ENCODE results near the gene SHB. TPM values are rescaled to one million over a fixed set of nuclear protein-coding genes. Genes with fewer than 3 reads are reported as not detected.
"Not testable (repeated sequence)": the region's sequence is repeated elsewhere in the genome, so short reads cannot be mapped to it uniquely, and the experiment has no call there.

Gene SHB
- total RNA-seq, 6 experiments from 2014 or later = 12.0 to 43.1 (median 21.9) TPM

GRCh38 chr9:37897665-37898064 is 171.4 kb downstream of the SHB start:
- no peak for DNase-seq
- no peak for ATAC-seq
- Histone ChIP-seq H3K27ac (no peak overlapping the region), H3K36me3 (peaks cover 0 to 32% (median 5%) of the 10 kb centered on the region in 4 donors), H3K4me3 (no peak overlapping the region), H3K27me3 (no peaks in the 10 kb centered on the region), H3K9me3 (no peaks in the 10 kb centered on the region), H3K4me1 (peaks cover 0 to 2% (median 0%) of the 10 kb centered on the region in 4 donors)
- no peak for TF ChIP-seq CTCF (IDR thresholded peaks at IDR 0.05)
- no peak for TF ChIP-seq POLR2A (IDR thresholded peaks at IDR 0.05)
- intact Hi-C loops (cut with DNase I) = no loop called here
- 43% methylated on average over 2 of the region's 2 CpGs for WGBS (ENCODE audit: insufficient coverage, low coverage, low lambda C conversion rate, missing lambda C conversion rate)

- H3K4me1 ChIP-seq = no peaks in the 10 kb centered on the region
- 79% methylated on average over 8 of the region's 8 CpGs for WGBS (ENCODE audit: insufficient coverage, low coverage, low lambda C conversion rate, missing lambda C conversion rate)
- no peaks in the 10 kb centered on the region for H3K27me3 ChIP-seq
- H3K4me3 ChIP-seq = no peak overlapping the region
- TF ChIP-seq CTCF (IDR thresholded peaks at IDR 0.05) (no peak), POLR2A (IDR thresholded peaks at IDR 0.05) (no peak)
- no peak for ATAC-seq
- DNase-seq = no peak
- no peak overlapping the region for H3K27ac ChIP-seq
- no peaks in the 10 kb centered on the region for H3K9me3 ChIP-seq
- intact Hi-C loops (cut with DNase I) = no loop called here
- H3K36me3 ChIP-seq = peaks cover 0 to 15% (median under 1%) of the 10 kb centered on the region in 4 donors
Observed at GRCh38 chr9:37892063-37892462, 177.0 kb downstream of the SHB start.

GRCh38 chr9:37891042-37891441 is 178.0 kb downstream of the SHB start:
- H3K4me1 ChIP-seq; intact Hi-C loops (cut with DNase I); H3K4me3 ChIP-seq; H3K27ac ChIP-seq; DNase-seq; H3K9me3 ChIP-seq; H3K36me3 ChIP-seq; ATAC-seq; H3K27me3 ChIP-seq: not testable (repeated sequence)
- WGBS (ENCODE audit: insufficient coverage, low coverage, low lambda C conversion rate, missing lambda C conversion rate) = 100% methylated on average over 1 of the region's 17 CpGs

- Histone ChIP-seq H3K4me1 (no peaks in the 10 kb centered on the region), H3K36me3 (peaks cover 0 to 7% (median 0%) of the 10 kb centered on the region in 4 donors), H3K27ac (no peak overlapping the region), H3K9me3 (no peaks in the 10 kb centered on the region), H3K27me3 (no peaks in the 10 kb centered on the region), H3K4me3 (no peak overlapping the region)
- ATAC-seq = no peak
- intact Hi-C loops (cut with DNase I) = no loop called here
- no peak for TF ChIP-seq POLR2A (IDR thresholded peaks at IDR 0.05)
- no peak for TF ChIP-seq CTCF (IDR thresholded peaks at IDR 0.05)
- no peak for DNase-seq
Observed at GRCh38 chr9:37889536-37889935, 179.5 kb downstream of the SHB start.

GRCh38 chr9:37887977-37888583 is 180.9 kb downstream of the SHB start:
- intact Hi-C loops (cut with DNase I); ATAC-seq: not testable (repeated sequence)

More at GRCh38 chr9:37887977-37888583, 180.9 kb downstream of the SHB start:
- not testable (repeated sequence) for DNase-seq, H3K4me1 ChIP-seq, H3K36me3 ChIP-seq, H3K9me3 ChIP-seq, H3K4me3 ChIP-seq, H3K27ac ChIP-seq, H3K27me3 ChIP-seq
- WGBS (ENCODE audit: insufficient coverage, low coverage, low lambda C conversion rate, missing lambda C conversion rate) = 39% methylated on average over 3 of the region's 11 CpGs
